HG02642 (cell line): Measurements from ENCODE around the gene TMEM184A.

Experiments
- ATAC-seq: cut with Tn5 transposase; IDR thresholded peaks from one replicate; pipeline ENCODE4 v1.9.1; 2021; ENCODE audit warnings: mild to moderate bottlenecking; ENCODE audit not compliant: unreplicated experiment, poor library complexity

TMEM184A gene

DNA sequence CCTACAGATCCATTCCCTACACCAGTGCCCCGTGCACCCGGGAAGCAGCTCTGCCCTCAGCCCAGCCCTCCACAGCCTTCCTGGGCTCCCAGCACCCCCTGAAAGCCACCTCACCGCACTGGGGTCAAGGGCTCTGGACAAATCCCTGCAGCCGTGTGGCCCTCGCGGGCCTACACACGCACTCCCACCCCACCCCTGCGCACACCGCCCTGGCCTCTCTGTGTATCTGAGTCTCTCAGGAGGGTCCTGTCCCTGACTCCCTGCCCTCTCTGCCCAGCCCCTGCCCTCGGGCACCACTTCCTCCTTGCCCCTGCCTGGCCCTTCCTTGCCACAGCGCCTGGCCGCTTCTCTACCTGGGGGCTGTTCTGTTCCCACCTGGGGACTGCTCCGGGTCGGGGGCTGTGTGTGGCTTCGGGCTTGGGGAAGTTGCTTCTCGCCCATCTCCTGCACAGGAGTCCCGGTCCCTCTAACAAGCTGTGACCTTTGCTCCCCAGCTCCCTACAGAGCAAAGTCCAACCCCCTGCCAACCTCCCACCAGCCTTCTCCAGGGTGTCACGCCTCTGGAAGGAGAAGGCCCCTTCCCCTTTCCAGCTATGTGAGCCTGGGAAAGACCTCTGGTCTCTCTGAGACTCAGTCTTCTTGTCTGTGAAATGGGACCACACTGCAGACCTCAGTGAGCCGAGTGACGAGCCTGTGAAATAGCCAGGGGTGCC is 1.5 kb downstream of the TMEM184A start:
- no peak for ATAC-seq

GRCh38 chr7:1553512-1554210 is 2.3 kb downstream of the TMEM184A start:
- no peak for ATAC-seq

DNA sequence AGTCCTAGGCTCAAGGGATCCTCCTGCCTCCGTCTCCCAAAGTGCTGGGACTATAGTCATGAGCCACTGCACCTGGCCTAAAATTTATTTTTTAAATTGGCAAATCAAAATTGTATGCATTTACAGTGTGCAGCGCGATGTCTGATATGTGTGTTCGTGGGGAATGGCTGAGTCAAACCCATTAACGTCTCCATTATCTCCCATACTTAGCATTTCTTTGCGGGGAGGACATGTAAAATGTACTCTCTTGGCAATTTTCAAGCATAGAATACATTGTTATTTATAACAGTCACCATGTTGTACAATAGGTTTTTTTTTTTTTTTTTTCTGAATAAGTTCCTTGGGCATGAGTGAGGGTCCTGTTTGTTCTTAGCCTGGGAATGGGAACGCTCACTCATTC is 3.8 kb downstream of the TMEM184A start:
- ATAC-seq, result no peak

- ATAC-seq, result no peak
Measured at GRCh38 chr7:1550846-1551155, 5.2 kb downstream of the TMEM184A start.

- no peak for ATAC-seq
Measured at GRCh38 chr7:1550005-1550845, 5.8 kb downstream of the TMEM184A start.

GRCh38 chr7:1549357-1550004 is 6.5 kb downstream of the TMEM184A start:
- no peak for ATAC-seq

DNA sequence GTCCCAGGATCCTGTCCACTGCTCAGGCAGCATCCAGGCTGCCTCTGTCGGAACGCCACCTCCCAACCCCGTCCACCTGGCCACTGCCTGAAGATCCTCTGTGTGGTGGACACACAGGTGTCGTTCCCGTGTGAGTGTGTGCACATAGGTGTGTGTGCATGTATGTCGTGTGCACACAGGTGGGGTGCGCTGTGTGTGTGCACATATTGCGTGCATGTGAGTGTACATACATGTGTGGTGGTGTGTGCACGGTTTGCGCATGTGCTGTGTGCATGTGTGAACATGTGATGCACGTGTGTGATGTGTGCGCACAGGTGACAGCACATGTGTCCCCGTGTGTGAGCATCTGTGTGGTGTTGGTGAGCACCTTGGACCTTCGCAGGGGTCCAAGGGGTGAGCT is 7.1 kb downstream of the TMEM184A start:
- no peak for ATAC-seq

GRCh38 chr7:1548438-1548831 is 7.6 kb downstream of the TMEM184A start:
- ATAC-seq, result no peak

GRCh38 chr7:1547777-1548437 is 8.1 kb downstream of the TMEM184A start:
- ATAC-seq, result no peak

- ATAC-seq, result no peak
Measured at GRCh38 chr7:1546909-1547776, 8.9 kb downstream of the TMEM184A start.

- ATAC-seq, result no peak
Measured at GRCh38 chr7:1546274-1546908, 9.6 kb downstream of the TMEM184A start.

DNA sequence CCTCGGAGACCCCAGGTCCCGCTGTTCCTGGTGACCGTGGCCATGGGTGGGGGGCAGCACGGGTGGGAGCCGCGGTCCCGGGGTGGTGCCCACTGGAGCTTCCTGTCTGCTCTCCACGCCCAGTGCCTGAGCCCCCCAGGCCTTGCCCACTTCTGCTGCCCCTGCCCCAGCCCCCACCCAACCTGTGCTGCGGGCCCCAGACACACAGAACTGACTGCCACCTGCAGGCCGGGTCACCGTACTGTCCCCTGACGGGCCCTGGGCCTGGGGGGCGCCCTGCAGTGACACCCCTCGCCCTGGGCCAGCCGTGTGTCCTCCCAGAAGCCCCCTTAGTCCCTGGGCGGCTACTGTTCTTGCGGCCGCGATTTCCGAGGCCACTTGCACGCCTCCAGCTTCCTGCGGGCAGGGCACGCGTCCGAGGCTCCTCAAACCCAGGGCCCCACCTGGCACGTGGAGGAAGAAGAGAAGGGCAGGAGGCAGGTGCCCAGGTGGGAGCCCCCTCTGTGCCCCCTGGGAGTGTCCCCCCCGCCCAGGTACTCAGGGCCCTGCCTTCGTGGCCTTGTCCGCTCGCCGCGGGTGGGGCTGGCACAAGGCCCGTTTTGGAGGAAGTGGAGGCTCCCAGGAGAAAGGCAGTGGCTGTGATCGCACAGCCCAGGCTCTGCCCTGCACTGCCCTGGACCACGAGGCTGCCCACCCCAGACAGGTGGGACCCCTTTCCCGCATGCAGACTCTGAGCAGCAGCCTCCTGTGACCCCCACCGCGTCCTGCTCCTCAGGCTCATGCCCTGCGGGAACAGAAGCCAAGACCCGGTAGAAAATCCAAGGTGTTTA is 10.4 kb downstream of the TMEM184A start:
- ATAC-seq, result no peak

DNA sequence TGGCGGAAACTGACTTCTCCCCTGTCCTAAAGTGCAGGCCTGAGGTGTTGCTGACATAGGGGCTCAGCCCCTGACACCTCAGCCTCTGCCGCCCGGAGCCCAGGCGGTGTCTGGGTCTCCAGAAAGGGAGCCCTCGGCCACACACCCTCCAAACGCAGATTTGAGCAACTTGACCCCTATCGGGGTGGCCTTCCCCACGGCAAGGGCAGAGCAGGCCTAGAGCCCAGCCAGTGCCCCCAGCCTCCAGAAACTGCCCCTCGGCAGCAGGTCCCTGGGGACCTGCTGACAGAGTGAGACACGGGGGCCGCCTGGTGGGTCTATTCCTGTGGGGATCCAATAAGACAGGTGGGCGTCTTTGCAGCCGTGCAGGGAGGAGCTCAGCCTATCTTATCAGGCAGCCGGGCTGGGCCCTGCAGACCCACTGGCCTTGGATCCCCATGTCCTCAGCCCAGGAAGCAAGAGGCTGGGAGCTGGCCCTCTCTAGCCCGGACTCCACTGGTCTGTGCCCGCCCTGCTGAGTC is 11.0 kb downstream of the TMEM184A start:
- no peak for ATAC-seq

GRCh38 chr7:1544178-1544895 is 11.7 kb downstream of the TMEM184A start:
- ATAC-seq, result no peak

DNA sequence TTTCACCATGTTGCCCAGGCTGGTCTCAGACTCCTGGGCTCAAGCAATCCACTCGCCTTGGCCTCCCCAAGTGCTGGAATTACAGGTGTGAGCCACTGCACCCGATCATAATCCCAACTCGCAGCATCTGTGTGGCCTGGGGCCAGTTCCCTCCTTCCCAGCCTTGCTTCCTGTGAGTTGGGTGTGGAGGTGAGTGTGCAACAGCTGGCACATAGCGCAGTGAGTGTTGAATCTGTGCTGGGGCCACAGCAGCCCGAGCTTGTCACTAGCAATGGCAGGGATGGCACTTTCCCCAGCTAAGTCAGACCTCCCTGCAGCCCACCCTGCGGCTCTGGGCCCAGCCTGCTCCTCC is 12.2 kb downstream of the TMEM184A start:
- ATAC-seq, result no peak

DNA sequence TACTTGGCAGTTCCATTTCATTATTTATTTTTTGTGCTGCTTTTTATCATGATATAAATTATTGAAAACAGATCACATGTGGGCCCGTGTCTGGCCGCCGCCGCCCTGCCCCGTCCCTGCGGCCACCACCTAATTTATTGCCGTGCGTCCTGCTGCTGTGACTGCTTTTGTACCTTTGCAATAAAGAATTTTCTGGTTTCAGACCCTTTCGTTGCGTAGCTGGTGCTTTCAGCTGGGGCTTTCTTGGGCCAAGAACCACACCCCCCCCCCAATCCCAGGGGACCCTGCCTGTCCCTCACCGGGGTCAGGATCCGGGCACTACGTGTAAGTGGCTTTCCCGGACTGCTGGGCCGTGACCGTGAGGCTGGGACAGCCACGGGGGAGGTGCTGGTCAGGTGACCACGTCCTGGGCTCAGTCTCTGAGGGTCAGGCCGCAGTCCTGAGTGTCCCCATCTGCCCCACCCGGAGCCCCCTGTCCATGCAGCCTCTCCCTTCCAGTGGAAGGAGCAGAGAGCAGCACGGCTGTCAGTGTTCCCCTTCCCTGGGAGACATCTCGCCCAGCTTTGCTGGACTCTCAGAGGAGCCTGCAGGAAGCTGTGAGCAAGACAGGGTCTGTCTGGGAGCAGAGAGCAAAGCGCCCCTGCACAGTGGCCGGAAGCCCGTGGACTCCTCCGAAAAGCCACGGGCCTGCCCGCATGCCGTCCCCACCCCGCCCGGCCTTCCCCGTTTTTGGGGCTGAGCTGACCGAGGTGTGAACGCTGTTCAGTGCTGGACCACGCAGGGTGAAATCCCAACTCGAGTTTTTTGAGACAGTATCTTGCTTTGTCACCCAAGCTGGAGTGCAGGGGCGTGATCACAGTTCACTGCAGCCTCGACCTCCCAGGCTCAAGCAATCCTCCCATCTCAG is 12.9 kb downstream of the TMEM184A start:
- ATAC-seq, result no peak
